Esophagus squamous epithelium (tissue), 4 donors: ENCODE data around the gene ZNF275.

ENCODE experiments used
- POLR2A ChIP-seq, 4 donors: fragments of 450-650 bp; IDR thresholded peaks; one replicate each; pipeline ENCODE4 v1.6.1; 2017; ENCODE audit warnings: antibody characterized with exemption in 4 of 4, mild to moderate bottlenecking in 4 of 4, moderate library complexity in 3 of 4
- TF ChIP-seq, protein P1 (sequence below), 6 experiments: fragments of 450-650 bp in 4 of 6; fragments of 200-600 bp in 2 of 6; sonication (generic) in 2 of 6; IDR thresholded peaks; one replicate each; pipeline ENCODE4 v1.5.1; 2016 to 2019; ENCODE audit warnings: antibody characterized with exemption in 6 of 6, mild to moderate bottlenecking in 4 of 6, moderate library complexity in 4 of 6

DNA sequence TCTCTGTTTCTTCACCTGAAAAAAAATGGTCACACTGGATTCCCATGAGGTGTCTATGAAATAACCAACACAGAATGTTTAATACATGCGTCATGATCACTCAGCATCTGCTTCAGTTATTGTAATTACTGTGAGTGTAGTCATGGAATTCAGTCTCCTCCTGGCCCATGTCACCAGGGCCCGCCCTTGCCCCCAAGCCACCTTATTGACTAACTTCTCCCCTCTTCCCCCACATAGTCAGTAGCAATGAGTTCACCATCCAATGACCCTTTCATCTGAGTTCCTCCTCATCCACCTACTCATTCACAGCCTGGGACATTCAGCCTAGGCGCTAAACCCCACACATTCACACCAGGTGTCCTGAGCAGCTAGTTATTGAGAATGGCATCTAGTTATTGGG, 28.0 kb upstream of the ZNF275 start:
- TF ChIP-seq, protein P1, sequence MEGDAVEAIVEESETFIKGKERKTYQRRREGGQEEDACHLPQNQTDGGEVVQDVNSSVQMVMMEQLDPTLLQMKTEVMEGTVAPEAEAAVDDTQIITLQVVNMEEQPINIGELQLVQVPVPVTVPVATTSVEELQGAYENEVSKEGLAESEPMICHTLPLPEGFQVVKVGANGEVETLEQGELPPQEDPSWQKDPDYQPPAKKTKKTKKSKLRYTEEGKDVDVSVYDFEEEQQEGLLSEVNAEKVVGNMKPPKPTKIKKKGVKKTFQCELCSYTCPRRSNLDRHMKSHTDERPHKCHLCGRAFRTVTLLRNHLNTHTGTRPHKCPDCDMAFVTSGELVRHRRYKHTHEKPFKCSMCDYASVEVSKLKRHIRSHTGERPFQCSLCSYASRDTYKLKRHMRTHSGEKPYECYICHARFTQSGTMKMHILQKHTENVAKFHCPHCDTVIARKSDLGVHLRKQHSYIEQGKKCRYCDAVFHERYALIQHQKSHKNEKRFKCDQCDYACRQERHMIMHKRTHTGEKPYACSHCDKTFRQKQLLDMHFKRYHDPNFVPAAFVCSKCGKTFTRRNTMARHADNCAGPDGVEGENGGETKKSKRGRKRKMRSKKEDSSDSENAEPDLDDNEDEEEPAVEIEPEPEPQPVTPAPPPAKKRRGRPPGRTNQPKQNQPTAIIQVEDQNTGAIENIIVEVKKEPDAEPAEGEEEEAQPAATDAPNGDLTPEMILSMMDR (IDR thresholded peaks at IDR 0.05), result no peak
- TF ChIP-seq POLR2A (IDR thresholded peaks at IDR 0.05), result no peak
